Adrenal gland (tissue), 12 donors: ENCODE measurements around the gene SPINK4. TPM values are rescaled to one million over a fixed set of nuclear protein-coding genes. Genes with fewer than 3 reads are reported as not detected.

ENCODE experiments used
- DNase-seq, 7 donors: peaks; one replicate each; pipeline ENCODE4 v3.0.0-alpha.2; 2019 to 2020
- H3K27ac ChIP-seq, 5 donors: fragments of 200-600 bp; sonication (generic) in 4 of 5; 1 replicate in 3 of 5; 2 replicates in 2 of 5; pipeline versions ENCODE4 v1.5.1 to v1.8.0; 2016 to 2020; ENCODE audit warnings: mild to moderate bottlenecking in 1 of 5
- H3K27me3 ChIP-seq: fragments of 200-600 bp; 2 replicates; pipeline ENCODE4 v1.8.0; 2021
- H3K36me3 ChIP-seq, 2 donors: fragments of 200-600 bp; replicated peaks in 1 of 2; 1 replicate in 1 of 2; 2 replicates in 1 of 2; pipeline versions ENCODE4 v1.5.1 to v1.8.0; 2018 to 2022
- H3K4me1 ChIP-seq, 2 donors: fragments of 200-600 bp; replicated peaks in 1 of 2; 1 replicate in 1 of 2; 2 replicates in 1 of 2; pipeline versions ENCODE4 v1.5.1 to v1.8.0; 2018 to 2021
- H3K4me3 ChIP-seq, 4 donors: fragments of 200-600 bp; sonication (generic) in 3 of 4; one replicate each; pipeline ENCODE4 v1.5.1; 2016 to 2018
- H3K9me3 ChIP-seq, 3 donors: fragments of 200-600 bp; sonication (generic) in 1 of 3; replicated peaks in 1 of 3; 1 replicate in 2 of 3; 2 replicates in 1 of 3; pipeline versions ENCODE4 v1.5.1 to v1.8.0; 2016 to 2021
- POLR2A ChIP-seq, 2 donors: fragments of 450-650 bp; IDR thresholded peaks; one replicate each; pipeline ENCODE4 v1.6.1; 2017; ENCODE audit warnings: antibody characterized with exemption in 2 of 2, mild to moderate bottlenecking in 2 of 2, moderate library complexity in 1 of 2
- WGBS, 4 donors: extraction: QIAGEN DNeasy Blood & Tissue Kit in 2 of 4; methylation state at CpG; one replicate each; pipeline versions ENCODE4 v1.1.5 to v1.1.7; 2013 to 2017; 5-methylcytosine and 5-hydroxymethylcytosine counted together
- intact Hi-C, 2 donors: fragments of 100-400 bp; cut with DNase I; formaldehyde crosslinking; loops; one replicate each; pipeline versions ENCODE4 v1.14.1 to v1.15.0; 2022 to 2023
- polyA plus RNA-seq, 3 donors: library from polyadenylated mRNA; stranded (reverse); fragments of 200-250 nt in 2 of 3; fragments of 350-450 nt in 1 of 3; fragmentation: Illumina TruSeq in 1 of 3; extraction: RNeasy Lipid Tissue Mini Kit (QIAGEN cat#74804) in 1 of 3; gene quantifications; one replicate each; pipeline ENCODE4 v1.2.3, GENCODE V29; 2013 to 2014
- total RNA-seq, 9 donors: library from RNA; depleted of rRNA in 4 of 9; stranded (reverse); fragments of >200 nt in 4 of 9; fragments of 120-200 nt in 1 of 9; fragmentation: NEBNext Ultra II Directional in 1 of 9; extraction: Animal tissue kit (Norgen Biotek cat#: 25700) in 1 of 9; gene quantifications; one replicate each; pipeline versions ENCODE4 v1.1.0 to v1.2.4, GENCODE V29; 2013 to 2023
- TF ChIP-seq, protein P1 (sequence below), 6 experiments: fragments of 450-650 bp in 4 of 6; fragments of 200-600 bp in 2 of 6; sonication (generic) in 1 of 6; IDR thresholded peaks; 1 replicate in 5 of 6; 2 replicates in 1 of 6; pipeline versions ENCODE4 v1.5.1 to v1.8.0; 2016 to 2021; ENCODE audit warnings: antibody characterized with exemption in 6 of 6, mild to moderate bottlenecking in 2 of 6, moderate library complexity in 1 of 6
- donor health status: healthy with polysubstance abuse.
- donor health status: Bipolar disorder and iron deficiency.
- donor health status: DM: yes; HTN: yes; CAD: no.
- donor health status: DM: no; HTN: no; CAD: no.
- donor health status: DM: no; HTN: no; CAD: no.
- donor health status: DM: yes; HTN: yes; CAD: no.

Gene SPINK4
- total and polyA plus RNA-seq, 12 donors = 1.7 to 12.0 (median 4.3) TPM; not detected in 7

DNA sequence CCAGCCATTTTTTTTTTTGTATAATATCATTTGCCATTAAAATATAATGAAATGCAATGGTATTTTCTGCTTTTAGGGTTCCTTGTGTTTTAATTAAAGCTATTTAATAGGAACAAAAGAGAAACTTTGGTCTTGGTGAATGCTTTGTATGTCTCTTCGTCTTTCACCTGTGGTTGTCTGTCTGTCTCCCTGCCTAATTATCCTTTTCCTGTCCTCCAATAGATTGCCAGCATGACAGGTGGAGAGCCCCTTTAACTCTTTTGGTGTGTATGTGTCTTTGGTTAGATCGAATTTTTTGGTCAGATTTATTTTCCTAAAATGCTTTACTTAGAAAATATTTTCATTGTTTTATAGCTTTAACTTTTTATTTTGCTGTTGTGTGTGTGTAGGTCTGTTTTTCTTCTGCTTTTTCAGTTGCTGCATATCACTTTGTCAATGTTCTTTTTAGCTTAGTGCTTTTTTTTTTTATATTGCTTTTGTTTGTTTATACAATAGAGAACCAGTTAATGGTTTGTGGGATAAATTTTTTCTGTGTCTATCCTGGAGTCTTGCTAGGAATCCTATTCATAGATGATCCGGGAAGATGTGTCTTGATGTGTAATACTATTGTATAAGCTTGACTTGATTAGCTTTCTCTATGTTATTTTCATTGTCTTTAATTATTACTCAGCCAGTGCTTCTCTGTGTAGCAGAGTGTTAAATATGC lies 33.5 kb downstream of the SPINK4 start:
- DNase-seq = no peak
- H3K27me3 ChIP-seq = no peaks in the 10 kb centered on the region
- WGBS, 4 donors = 67 to 81% (median 80%) methylated on average over 3 of the region's 3 CpGs
- H3K9me3 ChIP-seq = no peaks in the 10 kb centered on the region
- H3K4me3 ChIP-seq = no peak overlapping the region
- H3K4me1 ChIP-seq = no peaks in the 10 kb centered on the region
- intact Hi-C loops = no loop called here
- no peak for TF ChIP-seq POLR2A (IDR thresholded peaks at IDR 0.05)
- TF ChIP-seq, protein P1, sequence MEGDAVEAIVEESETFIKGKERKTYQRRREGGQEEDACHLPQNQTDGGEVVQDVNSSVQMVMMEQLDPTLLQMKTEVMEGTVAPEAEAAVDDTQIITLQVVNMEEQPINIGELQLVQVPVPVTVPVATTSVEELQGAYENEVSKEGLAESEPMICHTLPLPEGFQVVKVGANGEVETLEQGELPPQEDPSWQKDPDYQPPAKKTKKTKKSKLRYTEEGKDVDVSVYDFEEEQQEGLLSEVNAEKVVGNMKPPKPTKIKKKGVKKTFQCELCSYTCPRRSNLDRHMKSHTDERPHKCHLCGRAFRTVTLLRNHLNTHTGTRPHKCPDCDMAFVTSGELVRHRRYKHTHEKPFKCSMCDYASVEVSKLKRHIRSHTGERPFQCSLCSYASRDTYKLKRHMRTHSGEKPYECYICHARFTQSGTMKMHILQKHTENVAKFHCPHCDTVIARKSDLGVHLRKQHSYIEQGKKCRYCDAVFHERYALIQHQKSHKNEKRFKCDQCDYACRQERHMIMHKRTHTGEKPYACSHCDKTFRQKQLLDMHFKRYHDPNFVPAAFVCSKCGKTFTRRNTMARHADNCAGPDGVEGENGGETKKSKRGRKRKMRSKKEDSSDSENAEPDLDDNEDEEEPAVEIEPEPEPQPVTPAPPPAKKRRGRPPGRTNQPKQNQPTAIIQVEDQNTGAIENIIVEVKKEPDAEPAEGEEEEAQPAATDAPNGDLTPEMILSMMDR (IDR thresholded peaks at IDR 0.05) = no peak
- peaks cover 0 to 98% of the 10 kb centered on the region in 2 donors for H3K36me3 ChIP-seq
- no peak overlapping the region for H3K27ac ChIP-seq

- H3K36me3 ChIP-seq = peaks cover 0 to 98% of the 10 kb centered on the region in 2 donors
- TF ChIP-seq POLR2A (IDR thresholded peaks at IDR 0.05) = no peak
- TF ChIP-seq, protein P1 (IDR thresholded peaks at IDR 0.05) = no peak
- no peak for DNase-seq
- H3K4me1 ChIP-seq = no peaks in the 10 kb centered on the region
- H3K27ac ChIP-seq = no peak overlapping the region
- intact Hi-C loops = no loop called here
- no peaks in the 10 kb centered on the region for H3K9me3 ChIP-seq
- H3K27me3 ChIP-seq = no peaks in the 10 kb centered on the region
- WGBS, 4 donors = 93 to 95% (median 94%) methylated on average over 2 of the region's 2 CpGs
- H3K4me3 ChIP-seq = no peak overlapping the region
Measured at GRCh38 chr9:33273972-33274328, 34.0 kb downstream of the SPINK4 start.

DNA sequence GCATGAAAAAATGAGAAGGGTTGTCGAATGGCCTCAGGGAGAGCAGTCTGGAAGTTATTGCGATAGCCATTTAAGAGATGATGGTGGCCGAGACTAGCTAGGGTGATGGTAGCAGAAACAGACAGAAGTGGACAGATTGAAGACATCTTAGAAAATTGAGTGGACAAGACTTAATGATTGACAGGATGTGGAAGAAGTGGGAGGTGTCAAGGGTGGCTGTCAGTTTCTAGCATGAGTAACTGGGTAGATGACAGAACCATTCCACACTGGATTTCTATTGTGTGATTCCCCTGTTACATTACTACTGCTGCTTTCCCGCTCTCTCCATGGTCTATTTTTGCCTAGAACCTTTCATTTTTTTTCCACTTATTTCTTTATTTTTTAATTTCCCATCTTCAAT lies 37.5 kb downstream of the SPINK4 start:
- Histone ChIP-seq H3K27me3 (no peaks in the 10 kb centered on the region), H3K9me3 (no peaks in the 10 kb centered on the region), H3K36me3 (peaks cover 0 to 93% of the 10 kb centered on the region in 2 donors), H3K4me1 (no peaks in the 10 kb centered on the region), H3K27ac (no peak overlapping the region), H3K4me3 (no peak overlapping the region)
- TF ChIP-seq, protein P1 (IDR thresholded peaks at IDR 0.05) = no peak
- no peak for TF ChIP-seq POLR2A (IDR thresholded peaks at IDR 0.05)
- no peak for DNase-seq
- intact Hi-C loops = no loop called here
- 95 to 98% (median 97%) methylated on average over 4 of the region's 4 CpGs for WGBS, 4 donors

GRCh38 chr9:33285502-33285901 lies 45.5 kb downstream of the SPINK4 start:
- no peak overlapping the region for H3K27ac ChIP-seq

More at GRCh38 chr9:33285502-33285901, 45.5 kb downstream of the SPINK4 start:
- no peaks in the 10 kb centered on the region for H3K9me3 ChIP-seq
- intact Hi-C loops = loop anchor here in 1 of 2 donors (10.0 kb wide), 1 partner anchor 179 kb away; no protein-coding TSS in a partner anchor
- H3K27me3 ChIP-seq = no peaks in the 10 kb centered on the region
- peaks cover 5 to 7% of the 10 kb centered on the region in 2 donors for H3K4me1 ChIP-seq
- no peak overlapping the region for H3K4me3 ChIP-seq
- 77 to 86% (median 80%) methylated on average over 5 of the region's 5 CpGs for WGBS, 4 donors
- TF ChIP-seq, protein P1 (IDR thresholded peaks at IDR 0.05) = no peak
- no peak for TF ChIP-seq POLR2A (IDR thresholded peaks at IDR 0.05)
- H3K36me3 ChIP-seq = peaks cover 0 to 27% of the 10 kb centered on the region in 2 donors
- no peak for DNase-seq
